ENCODE measurements around the gene CLCC1.
"Not testable (repeated sequence)": the region's sequence is repeated elsewhere in the genome, so short reads cannot be mapped to it uniquely, and the experiment has no call there.

The CLCC1 gene

GRCh38 chr1:108963052-108963686 is at the start of gene CLCC1:
Gene CLCC1, minus strand, starts transcription at chr1:108963484. Its CDS starts 13,047 bp downstream, at chr1:108950437.
- DNase-seq, result peak; percentile 86

GRCh38 chr1:109011335-109011734 is 48.1 kb upstream of the CLCC1 start:
- no peak for DNase-seq

DNA sequence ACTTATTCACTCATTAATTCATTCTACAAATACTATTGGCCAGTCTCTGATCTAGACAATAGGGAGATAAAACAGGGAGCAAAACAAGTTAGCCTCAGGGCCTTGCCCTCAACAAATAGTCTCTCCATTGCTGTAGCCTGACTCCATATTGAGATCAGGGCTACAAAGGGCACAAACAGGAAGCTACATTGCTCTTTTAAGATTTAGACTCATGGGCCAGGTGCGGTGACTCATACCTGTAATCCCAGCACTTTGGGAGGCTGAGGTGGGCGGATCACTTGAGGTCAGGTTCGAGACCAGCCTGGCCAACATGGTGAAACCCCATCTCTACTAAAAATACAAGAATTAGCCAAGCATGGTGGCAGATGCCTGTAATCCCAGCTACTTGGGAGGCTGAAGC is 33.3 kb upstream of the CLCC1 start:
- not testable (repeated sequence) for DNase-seq

DNA sequence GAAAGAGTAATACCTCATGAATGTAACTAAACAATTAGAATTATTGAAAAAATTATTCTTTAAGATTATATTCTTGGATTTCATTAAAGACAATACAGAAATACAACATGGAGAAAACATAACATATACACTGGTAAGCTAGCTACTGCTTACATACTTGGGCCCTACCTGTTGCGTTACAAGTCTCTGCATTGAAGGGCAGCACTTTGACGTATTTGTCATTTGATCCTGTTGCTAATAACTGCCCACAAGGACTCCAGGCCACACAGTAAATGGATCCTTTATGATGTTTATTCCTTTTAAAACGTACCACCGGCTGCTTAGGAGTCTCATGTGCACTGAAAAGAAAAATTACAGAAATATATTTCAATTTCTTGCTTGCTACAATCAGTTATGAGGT is 19.8 kb upstream of the CLCC1 start:
- DNase-seq, result no peak

- no peak for DNase-seq
These were observed 13.4 kb upstream of the CLCC1 start for GRCh38 chr1:108976658-108977057.

GRCh38 chr1:108972951-108973350 is 9.7 kb upstream of the CLCC1 start:
- no peak for DNase-seq

- DNase-seq, result no peak
These were observed 6.1 kb upstream of the CLCC1 start for GRCh38 chr1:108969346-108969745.

- DNase-seq, result no peak
These were observed 618 bp downstream of the CLCC1 start for GRCh38 chr1:108962681-108963051.

DNA sequence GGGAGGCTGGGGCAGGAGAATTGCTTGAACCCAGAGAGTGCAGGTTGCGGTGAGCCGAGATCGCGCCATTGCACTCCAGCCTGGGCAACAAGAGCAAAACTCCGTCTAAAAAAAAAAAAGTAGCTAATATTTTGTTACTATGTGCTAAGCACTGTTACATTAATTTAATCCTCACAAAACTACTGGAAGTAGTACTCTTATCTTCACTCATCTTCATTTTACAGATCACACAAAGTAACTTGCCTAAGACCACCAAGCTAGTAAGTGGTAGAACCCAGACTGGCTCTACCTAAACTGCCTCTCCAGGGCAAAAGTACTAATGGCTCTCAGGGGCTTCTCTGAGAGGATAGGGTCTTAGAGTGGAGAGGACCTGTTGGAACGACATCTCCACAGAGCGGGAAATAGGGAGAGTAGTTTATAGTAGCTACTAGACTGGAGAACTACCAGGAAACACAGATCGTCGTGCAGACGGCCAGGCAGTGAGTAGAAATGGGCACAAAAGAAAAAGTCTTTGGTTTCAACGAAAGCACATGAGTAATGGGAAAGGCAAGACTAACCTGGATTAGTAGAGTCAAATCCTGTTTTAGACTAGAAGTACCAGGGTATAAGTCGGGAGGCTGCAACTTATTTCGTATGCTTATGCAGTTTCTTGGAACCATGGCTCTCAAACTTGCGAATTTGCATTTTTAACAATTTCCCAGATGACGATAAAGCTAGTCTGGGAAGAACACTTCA is 1.4 kb downstream of the CLCC1 start:
- no peak for DNase-seq

- DNase-seq, result no peak
These were observed 2.1 kb downstream of the CLCC1 start for GRCh38 chr1:108961198-108961597.

- DNase-seq, result no peak
These were observed 2.6 kb downstream of the CLCC1 start for GRCh38 chr1:108960719-108961118.

GRCh38 chr1:108957888-108958287 is 5.4 kb downstream of the CLCC1 start:
- DNase-seq, result no peak

DNA sequence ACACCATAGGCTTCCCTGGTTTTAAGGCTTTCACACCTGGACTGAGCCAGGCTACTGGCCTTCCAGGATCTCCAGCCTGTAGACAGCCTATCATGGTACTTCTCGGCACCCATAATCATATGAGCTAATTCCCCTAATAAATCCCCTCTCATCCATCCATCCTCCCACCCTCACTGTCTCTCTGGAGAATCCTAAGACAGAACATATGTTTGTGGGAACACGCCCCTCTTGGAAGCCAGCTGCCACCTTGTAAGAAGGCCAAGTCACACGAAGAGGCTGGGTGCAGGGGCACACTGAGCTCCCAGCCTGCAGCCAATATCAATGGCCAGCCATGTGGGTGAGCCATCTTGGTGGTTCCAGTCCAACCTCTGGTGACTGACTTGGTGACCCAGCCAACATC is 7.4 kb downstream of the CLCC1 start:
- no peak for DNase-seq

DNA sequence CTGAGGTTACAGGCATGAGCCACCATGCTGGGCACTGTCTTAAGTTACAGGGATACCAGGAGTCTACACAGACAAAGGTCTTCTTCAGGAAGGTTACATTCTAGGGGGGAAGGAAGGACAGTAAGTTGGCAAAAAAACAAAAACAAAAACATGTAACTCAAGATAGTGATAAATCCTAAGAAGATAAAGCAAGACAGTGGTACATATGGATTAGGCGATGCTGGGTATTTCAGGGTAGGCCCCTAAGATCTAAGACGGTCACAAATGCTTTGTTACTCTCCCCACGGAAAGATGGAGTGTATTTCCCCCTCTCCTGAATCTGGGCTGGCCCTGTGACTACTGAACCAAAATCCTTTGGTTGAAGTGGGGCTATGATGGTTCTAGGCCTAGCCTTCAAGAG is 8.2 kb downstream of the CLCC1 start:
- no peak for DNase-seq

DNA sequence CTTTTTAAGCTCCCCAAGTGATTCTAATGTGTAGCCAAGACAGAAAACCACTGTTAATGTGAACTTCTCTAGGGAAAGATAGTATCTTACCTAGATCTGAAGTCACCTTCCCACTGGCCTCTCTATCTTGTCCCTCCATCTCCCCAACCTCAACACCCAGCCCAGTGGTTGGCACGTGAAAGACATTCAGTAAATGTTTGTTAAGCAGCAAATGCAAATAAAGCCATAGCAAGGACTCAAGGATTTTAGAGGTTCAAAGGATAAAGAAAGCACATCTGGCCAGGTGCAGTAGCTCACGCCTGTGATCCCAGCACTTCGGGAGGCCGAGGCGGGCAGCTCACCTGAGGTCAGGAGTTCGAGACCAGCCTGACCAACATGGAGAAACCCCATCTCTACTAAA is 9.8 kb downstream of the CLCC1 start:
- no peak for DNase-seq

GRCh38 chr1:108951242-108951641 is 12.0 kb downstream of the CLCC1 start:
- DNase-seq, result no peak

DNA sequence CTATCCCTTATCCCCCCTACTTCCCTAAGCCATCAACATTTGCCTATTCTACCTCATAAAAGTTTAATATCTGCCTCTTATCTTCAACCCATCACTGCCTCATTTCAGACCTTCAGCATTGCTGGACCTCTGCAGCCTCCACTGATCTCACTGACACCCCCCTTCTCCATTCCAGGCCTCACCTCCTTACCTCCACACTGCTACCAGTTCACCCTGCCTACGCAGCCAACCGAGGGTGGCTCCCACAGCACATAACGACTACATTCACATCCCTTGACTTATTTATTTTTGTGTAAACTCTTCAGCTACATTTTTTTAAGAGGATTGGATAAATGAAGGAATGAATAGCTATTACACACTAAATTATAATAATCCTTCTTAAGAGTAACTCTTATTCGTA is 14.2 kb downstream of the CLCC1 start:
- DNase-seq, result no peak

DNA sequence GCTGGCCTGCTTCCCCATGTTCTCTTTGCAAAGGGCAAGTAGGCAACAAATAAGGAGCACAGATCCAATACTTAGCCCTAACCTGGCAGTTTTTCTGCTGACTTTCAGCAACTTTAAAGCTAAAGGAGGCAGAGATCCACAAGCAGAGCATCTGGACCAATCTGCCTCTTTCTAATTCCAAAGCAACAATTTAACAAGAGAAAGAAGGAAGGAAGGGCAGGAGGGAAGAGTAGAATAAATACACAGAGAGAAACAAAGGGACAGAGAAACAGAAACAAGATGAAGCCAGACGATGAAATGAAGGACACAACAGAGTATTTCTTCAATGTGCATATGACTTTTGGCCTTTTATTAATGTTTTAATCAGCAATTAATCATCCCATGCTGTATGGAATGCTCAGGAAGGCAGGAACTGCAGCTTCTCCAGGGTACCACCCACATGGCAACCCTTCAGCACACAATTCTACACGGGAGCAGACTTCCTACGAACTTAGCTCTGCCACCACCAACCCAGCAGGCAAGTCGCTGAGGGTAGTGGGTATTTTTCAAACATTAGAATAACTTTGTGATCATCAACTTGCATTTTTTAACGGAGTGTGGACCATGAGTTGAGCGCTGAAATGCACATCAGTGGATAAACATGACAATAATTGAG is 15.3 kb downstream of the CLCC1 start:
- no peak for DNase-seq

DNA sequence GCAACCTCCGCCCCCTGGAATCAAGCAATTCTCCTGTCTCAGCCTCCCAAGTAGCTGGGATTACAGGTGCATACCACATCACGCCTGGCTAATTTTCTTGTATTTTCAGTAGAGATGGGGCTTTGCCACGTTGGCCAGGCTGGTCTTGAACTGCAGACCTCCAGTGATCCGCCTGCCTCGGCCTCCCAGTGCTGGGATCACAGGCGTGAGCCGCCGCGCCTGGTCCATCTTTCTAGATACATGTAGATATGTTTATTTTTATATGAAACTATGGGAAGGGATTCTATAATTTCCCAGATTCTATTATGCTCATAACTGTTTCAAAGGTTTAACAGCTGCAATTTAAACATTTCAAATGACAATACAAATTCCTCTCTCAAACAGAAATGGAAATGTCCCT is 27.1 kb downstream of the CLCC1 start:
- no peak for DNase-seq

GRCh38 chr1:108933944-108934343 is 29.3 kb downstream of the CLCC1 start:
- no peak for DNase-seq

DNA sequence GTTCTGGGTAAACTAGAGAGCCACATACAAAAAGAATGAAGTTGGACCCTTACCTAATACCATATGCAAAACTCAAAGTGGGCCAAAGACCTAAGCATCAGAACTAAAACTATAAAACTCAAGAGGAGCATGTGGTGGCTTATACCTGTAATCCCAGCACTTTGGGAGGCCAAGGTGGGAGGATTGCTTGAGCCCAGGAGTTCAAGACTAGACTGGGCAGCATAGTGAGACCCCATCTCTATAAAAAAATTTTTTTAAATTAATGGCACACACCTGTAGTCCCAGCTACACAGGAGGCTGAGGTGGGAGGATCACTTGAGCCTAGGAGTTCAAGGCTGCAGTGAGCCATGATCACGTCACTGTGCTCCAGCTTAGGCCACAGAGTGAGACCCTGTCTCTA is 35.7 kb downstream of the CLCC1 start:
- DNase-seq, result not testable (repeated sequence)

DNA sequence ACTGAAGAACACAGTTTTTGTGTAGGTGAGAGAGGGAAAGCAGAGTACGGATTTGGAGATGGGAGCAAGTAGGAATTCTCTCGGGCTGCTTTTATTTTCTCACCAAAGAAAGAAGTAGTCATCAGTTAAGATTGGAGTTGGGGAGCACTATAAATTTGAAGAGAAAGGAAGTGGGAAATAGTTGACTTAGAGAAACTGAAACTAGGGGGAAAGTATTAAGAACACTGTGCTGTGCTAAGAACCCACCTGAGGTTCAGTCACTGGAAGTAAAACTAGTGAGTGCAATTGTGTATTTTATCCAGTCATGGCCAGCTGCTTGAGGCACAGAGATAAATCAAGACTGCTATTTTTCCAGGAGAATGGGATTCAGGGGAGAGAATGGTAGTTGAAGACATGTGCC is 37.4 kb downstream of the CLCC1 start:
- DNase-seq, result no peak

DNA sequence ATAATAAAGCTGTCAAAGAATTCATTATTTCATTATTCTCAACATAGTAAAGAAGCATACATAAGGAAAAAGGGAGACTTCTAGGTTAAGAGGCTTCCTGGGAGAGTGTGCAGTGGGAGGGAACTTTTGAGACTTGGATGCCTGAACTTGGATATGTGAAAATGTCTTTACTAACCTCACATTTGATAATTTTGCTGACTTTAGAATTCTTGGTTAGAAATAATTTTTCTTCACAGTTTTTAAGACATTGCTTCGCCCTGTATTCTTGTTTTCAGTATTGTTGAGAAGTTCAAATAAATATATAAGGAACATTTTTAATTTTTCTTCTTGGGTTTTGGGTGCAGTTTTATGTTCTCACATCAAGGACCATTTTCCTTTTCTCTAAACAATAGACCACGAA is 46.5 kb downstream of the CLCC1 start:
- DNase-seq, result no peak

Data from NCI-H446 treated with DMSO at 0.1 percent for 48 hours (cell line).